PC-3 (cell line): Measurements from ENCODE around the gene SCN10A.

Source experiments
- EZH2phosphoT487 ChIP-seq: fragments of 300-600 bp; sonication (generic); IDR thresholded peaks from 2 replicates; pipeline ENCODE4 v1.6.1; 2018; ENCODE audit warnings: mild to moderate bottlenecking, antibody characterized with exemption, low read length, borderline replicate concordance
- TF ChIP-seq, protein P1 (sequence below): fragments of 300-600 bp; sonication (generic); conservative IDR thresholded peaks from 2 replicates; pipeline ENCODE4 v1.5.1; 2017; ENCODE audit warnings: antibody characterized with exemption, low read depth, mild to moderate bottlenecking, low read length

- TF ChIP-seq, protein P1, sequence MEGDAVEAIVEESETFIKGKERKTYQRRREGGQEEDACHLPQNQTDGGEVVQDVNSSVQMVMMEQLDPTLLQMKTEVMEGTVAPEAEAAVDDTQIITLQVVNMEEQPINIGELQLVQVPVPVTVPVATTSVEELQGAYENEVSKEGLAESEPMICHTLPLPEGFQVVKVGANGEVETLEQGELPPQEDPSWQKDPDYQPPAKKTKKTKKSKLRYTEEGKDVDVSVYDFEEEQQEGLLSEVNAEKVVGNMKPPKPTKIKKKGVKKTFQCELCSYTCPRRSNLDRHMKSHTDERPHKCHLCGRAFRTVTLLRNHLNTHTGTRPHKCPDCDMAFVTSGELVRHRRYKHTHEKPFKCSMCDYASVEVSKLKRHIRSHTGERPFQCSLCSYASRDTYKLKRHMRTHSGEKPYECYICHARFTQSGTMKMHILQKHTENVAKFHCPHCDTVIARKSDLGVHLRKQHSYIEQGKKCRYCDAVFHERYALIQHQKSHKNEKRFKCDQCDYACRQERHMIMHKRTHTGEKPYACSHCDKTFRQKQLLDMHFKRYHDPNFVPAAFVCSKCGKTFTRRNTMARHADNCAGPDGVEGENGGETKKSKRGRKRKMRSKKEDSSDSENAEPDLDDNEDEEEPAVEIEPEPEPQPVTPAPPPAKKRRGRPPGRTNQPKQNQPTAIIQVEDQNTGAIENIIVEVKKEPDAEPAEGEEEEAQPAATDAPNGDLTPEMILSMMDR, result peak; percentile 89
- no peak for TF ChIP-seq EZH2phosphoT487
Measured at GRCh38 chr3:38651153-38651789, 164.7 kb downstream of the SCN10A start.
